Esophagus muscularis mucosa (tissue), 4 donors: Measurements from ENCODE around the gene CHAC1.

Experiments used
- CTCF ChIP-seq, 3 experiments: fragments of 200-600 bp in 2 of 3; fragments of 450-650 bp in 1 of 3; sonication (generic) in 2 of 3; IDR thresholded peaks; one replicate each; pipeline ENCODE4 v1.5.1; 2017 to 2019; ENCODE audit warnings: antibody characterized with exemption in 3 of 3, mild to moderate bottlenecking in 2 of 3, moderate library complexity in 1 of 3
- EP300 ChIP-seq: sonication (generic); formaldehyde crosslinking; IDR thresholded peaks from one replicate; pipeline ENCODE4 v1.6.1; 2017; ENCODE audit warnings: antibody characterized with exemption
- POLR2A ChIP-seq: fragments of 450-650 bp; IDR thresholded peaks from one replicate; pipeline ENCODE4 v1.6.1; 2017; ENCODE audit warnings: antibody characterized with exemption, moderate library complexity, mild to moderate bottlenecking, low read depth

GRCh38 chr15:40978141-40978540, 24.9 kb downstream of the CHAC1 start:
- no peak for TF ChIP-seq CTCF (IDR thresholded peaks at IDR 0.05)
- TF ChIP-seq EP300, result no peak
- TF ChIP-seq POLR2A, result no peak
